HUDEP-2 (cell line): ENCODE results near the gene FYCO1.

Experiments
- DNase-seq, 76 experiments: peaks; one replicate each; lab custom pipeline; 2025; ENCODE audit not compliant: unreplicated experiment in 76 of 76; lab: John Stamatoyannopoulos, UW

The FYCO1 gene

DNA sequence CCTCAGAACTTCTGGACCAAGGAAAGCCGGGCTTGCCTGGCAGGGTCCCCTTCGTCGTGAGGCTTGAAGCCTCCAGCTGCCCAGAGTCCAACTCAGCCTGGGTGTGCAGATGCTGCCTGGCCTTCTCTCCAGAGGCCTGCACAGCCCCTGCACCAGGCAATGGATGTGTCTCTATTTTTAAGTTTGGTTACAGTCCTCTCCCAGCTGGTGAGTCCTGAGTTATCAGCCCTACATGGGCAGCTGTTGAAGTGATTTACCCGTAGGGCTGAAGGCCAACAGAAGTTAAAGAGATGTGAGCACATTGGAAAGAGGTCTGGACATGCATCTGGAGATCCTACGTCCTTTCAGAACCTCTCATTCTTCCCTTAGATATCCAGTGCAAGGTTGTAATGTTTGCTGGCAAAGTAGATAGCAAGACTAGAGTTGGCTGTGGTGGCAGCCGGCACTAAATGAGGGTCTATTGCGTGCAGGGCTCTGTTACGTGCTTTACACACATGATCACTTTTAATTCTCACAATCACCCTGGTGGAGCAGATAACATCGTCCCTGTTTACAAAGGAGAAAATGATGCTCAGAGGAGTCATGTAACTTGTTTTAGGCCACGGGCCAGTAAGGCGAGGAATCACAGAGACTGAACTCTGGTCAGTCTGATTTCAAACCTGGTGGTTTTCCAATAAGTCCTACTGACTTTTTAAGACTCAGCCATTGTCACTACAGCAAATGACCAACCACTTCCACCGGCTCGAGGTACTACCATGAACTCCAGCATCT is 9.9 kb downstream of the FYCO1 start:
- DNase-seq: no peak

DNA sequence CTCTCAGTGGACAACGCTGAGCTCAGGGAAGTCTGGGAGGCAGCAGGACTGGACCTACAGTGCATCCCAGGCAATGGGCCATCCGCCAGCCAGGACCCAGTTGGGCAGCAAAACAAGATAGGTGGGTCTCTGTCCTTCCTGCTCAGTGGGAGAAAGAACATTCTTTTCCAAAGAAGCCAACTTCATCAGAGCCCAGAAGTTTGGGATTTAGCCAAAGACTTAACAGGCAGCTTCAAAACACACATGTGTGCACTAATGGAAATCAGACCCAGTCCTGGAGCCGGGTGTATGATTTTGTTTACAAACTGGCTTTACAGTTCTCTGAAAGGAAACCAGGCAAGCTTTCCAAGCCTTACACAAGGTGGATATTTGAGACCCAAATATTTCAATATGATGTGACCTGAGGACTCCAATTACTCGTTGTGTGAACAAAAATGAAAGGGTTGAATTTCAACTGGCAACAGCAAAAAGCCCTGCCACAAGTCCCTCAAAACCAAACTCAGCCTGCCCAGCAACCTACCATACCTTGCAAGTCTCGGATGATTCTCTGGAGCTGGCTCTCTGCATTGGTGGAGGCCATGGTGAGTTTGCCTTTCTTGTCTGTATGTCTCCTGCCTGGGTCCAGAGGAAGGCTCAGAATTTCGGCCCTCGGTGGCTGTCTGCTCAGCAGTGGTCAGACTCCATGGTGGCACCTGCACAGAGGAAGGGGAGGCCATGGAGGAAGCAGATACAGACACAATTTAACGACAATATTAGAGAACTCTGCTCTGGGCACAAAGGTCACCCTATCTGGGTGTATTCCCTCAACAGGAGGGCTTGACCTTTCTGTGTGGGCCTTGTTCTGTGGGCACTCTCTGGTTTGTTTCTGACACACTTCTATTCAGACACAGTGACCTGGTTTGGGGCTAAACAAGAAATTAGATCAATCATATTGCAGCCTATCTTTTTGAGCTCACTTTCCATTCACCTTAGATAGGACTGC is 11.0 kb downstream of the FYCO1 start:
- DNase-seq: no peak

DNA sequence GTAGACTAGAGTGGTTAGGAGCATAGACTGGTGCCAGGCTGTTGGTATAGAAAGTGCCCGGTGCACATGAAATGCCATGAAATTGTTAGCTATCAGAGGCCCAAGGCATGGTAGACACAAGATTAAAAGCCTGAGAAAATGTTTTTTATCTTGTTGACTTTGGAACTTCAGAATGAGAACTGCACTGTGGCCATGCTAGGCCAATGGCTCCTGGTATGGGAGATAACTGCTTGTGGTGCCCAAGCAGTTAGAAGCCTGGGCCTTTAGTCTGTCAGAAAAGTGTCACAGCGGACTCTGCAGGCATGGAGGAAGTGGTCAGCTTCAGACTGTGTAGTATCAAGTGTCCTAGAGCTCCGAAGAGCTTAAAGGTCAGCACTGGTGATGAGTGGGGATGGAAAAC is 11.9 kb downstream of the FYCO1 start:
- no peak for DNase-seq

DNA sequence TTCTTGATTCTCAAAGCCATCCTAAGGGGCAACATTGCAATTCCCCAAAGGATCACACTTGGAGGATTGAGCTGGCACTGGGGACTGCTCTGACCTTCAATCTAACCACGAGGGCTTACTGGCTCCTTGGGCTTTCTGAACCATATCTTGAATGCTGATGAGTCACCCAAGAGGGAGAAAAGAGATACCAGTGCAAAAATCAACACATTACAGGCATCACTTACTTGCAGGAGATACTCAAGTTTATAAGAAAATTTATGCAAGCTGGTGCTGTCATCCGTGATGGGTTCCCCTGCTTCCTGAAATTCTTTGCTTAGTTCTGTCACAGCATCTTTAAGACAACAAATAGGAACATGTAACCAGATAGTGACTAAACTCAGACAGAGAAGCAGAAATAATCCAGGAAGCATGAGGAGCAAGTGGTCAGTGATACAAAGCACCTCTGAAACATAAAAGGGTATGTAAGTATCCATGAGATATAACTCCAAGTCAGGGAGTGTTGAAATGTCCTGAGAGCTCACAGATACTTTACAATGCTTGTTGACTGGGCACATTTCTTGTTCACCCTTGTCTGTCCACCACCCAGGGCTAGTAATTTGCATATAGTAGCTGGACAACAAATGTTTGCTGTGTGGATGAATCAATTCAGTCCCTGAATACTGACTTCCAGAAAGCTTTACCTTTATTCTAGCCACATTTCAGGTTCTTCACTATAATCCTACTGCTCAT is 14.1 kb downstream of the FYCO1 start:
- DNase-seq: peak in 20 of 76 experiments; percentile 2 to 51 (median 16)

DNA sequence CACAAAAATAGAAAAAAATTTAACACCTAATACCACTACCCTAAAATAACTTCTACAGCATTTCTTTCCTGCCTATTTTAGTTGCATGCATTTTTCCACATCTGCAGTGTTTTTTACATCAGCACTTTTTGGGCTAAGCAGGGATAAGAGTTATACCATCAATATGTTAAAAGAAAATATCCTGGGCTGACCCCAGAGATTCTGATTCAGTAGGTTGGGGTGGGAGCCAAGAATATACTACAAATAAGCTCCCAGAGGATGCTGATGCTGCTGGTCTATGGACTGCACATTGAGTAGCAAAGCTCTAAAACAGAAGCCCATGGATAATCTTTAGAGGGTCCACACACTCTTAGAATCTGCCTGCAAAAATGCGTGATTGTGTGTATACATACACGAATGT is 14.8 kb downstream of the FYCO1 start:
- DNase-seq: no peak

DNA sequence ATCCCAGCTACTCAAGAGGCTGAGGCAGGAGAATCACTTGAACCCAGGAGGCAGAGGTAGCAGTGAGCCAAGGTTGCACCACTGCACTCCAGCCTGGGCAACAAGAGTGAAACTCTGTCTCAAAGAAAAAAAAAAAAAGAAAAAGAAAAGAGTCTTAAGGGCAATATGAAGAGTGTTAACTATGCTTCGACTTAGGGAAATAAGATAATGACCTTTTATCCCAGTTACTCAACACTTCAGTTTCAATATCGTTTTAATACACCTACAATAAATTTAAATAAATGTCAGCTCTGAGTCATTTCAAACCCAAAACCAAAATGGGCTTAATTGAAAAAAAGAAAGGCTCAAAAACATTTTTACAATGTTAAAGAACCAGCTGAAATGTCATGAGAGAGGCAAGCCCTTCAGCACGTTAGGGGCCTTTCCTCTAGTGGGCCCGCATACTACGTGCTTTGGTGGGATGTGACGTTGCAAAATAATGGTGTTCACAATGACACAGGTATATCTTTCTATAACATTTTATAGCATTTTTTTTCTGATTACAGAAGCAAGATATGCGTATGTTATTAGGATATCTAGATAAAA is 15.3 kb downstream of the FYCO1 start:
- DNase-seq: no peak

DNA sequence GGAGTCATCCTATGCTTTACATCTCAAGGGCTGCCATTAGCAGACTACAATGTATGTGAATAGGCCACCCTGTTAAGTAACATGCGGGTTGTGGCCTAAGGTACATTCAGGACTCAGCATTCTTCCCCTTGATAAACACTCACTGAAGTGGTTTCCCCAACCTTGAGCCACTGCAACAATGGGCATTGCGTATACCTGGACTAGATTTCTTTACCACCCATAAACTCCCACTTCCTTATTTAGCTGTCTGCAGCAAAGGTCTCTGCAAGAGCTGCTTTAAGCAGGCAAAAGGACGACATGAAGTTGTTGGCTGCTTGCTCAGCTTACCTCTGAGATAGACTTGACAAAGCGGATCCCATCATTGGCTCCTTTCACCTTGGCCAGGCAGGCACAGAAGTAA is 16.2 kb downstream of the FYCO1 start:
- no peak for DNase-seq

- no peak for DNase-seq
These were observed 17.4 kb downstream of the FYCO1 start for GRCh38 chr3:45978006-45978761.

DNA sequence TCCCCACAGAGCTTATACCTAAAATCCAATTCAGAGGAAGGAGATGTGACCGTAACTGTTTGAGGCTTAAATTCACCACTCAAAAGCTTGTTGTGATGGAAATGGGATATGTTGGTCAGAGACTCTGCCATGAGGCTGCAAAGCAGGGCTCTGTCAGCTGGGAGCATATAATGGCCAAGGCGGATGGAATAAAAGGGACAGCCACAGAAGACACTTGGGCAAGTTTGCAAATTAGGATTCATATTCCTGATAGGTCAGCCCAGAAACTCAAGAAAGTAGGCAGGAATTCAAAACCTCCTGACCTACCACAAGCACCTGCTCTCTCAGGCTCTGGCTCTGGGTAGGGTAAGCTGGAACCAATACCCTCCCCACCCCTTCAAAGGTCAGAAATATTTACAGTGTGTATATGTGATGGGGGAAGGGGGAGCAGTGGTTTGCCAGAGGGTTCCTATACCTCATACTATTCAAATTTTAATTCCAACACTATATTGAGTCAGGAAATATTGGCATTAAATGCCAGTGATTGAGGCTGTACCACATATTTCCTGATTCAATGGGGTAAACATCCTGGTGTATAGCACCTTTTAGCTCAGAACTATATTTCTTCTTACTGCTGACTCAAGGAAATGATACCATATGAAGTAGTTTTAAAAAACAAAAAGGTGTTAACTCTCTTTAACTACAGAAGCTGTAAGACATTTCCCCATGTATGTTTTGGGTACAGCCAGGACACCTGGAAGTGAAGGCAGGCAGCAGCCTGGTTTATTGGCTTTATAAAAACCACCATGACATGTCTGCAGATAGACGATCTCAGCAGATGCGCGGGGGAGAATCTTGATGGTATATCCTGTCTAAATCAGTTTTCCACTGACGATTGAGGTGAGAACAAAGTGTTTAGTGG is 19.2 kb downstream of the FYCO1 start:
- DNase-seq: no peak

- no peak for DNase-seq
These were observed 19.9 kb downstream of the FYCO1 start for GRCh38 chr3:45975686-45976085.

DNA sequence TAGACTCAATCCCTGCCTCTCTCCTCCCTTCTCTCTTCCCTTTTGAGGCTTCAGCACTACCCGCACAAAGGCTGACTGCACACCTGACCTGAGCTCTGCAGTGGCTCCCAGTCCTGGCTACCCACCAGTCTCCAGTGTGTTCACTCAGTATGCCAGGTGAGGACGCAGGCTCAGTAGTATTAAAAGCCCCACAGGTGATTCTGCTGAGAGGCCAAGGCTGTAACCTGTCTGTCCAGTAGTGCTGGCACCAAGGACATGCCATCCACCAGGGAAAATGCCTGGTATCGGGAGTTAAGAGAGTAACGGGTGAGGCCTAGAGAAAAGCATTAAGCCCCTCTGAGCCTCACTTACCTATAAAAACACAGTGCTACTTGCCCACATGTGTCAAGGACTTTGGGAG is 20.9 kb downstream of the FYCO1 start:
- DNase-seq: no peak

DNA sequence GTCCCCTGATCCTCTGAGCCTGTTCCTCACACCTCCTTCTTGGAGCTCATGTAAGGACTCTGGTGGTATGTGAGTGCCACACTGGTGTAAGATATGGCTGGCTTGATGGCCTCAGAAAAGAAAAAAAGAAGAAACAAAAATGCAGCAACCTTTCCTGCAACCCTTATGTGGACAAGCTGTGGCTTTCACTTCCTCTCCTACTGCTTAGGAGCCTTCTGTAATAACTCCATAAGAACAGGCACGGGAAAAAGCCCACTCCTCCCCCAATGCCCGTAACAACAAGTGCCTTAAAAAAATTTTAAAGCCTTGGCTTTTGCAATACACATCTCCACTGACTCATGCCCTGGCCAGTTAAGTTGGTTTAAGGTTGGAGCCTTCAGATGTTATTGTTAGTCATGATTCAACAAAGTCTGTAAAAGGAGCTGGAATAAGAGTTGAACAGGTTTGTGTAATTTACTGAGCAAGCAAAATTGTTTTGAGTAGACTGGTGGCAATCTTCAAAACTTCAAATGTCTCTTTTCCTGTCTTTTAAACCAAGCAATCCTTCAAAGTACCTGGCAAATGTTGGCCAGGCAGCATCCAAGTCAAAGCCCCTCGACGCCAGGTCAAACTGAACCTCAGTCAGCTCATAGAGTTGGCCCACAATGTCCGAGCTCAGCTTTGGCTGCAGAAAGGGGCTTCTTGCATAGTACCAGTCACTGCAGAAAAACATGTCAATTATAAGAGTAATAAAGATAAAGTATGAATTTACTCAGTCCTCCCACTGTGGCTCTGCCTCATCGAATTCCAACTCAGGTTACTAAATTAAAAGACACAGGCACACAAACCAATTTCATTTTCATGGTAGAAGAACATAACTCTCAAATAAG is 22.9 kb downstream of the FYCO1 start:
- DNase-seq: no peak

- DNase-seq: no peak
These were observed 25.7 kb downstream of the FYCO1 start for GRCh38 chr3:45969953-45970352.

DNA sequence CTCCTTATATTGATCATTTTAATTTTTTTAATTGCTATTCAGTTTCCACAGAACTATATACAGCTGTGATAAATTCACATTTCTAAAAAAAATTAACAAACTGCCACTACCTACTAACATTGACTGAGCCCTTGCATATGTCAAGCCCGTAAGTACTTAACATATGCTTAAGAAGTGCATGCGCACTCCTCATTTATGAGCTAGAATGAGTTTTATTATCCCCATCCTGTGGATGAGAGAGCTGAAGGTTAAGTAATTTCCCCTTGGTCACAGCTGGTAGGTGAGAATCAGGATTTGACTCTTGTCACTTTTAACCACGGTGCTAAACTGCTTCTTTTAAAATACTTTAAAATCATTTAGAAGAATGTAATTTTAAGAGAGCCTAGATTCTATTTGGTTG is 26.5 kb downstream of the FYCO1 start:
- no peak for DNase-seq

GRCh38 chr3:45968706-45969105 is 26.9 kb downstream of the FYCO1 start:
- no peak for DNase-seq

DNA sequence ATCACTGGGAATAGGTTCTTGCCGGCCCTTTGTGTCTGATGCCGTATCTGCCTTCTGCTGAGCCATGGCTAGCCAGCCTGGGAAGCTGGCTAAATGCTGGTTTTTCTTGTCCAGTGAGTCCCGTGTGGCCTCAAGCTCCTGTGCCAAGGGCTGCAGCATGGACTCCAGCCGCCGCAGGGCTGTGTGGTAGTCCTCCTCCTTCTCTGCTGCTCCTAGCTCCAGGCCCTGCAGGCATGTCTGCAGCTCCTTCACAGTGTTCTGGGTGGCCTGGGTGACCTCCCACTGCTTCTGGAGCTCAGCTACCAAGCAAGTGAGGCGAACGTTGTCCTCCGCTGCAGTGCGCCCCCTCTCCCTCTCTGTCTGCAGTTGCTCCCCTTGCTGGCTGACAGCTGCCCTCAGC is 27.5 kb downstream of the FYCO1 start:
- no peak for DNase-seq

- no peak for DNase-seq
These were observed 27.9 kb downstream of the FYCO1 start for GRCh38 chr3:45967724-45968123.
